Measurements from ENCODE around the gene CHCT1.

DNA sequence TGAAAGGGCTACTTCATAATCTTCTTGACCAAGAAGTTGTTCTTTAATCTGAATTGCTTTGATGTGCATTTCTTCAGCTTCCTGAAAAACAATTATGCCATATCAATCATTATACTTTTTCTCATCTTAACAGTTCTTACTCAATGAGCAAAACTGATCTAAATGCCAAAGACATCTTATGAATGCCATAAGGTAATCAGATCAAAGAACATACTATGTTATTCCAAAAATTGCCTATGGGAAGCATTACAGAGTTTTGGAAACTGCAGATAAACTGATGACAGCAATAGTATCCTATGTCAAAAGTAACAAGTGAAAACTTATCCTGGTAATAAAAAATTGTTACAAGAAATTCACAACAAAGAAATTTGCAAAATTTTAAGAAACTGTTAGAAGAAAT, 29.7 kb downstream of the CHCT1 start:
- TF ChIP-seq, protein P1, sequence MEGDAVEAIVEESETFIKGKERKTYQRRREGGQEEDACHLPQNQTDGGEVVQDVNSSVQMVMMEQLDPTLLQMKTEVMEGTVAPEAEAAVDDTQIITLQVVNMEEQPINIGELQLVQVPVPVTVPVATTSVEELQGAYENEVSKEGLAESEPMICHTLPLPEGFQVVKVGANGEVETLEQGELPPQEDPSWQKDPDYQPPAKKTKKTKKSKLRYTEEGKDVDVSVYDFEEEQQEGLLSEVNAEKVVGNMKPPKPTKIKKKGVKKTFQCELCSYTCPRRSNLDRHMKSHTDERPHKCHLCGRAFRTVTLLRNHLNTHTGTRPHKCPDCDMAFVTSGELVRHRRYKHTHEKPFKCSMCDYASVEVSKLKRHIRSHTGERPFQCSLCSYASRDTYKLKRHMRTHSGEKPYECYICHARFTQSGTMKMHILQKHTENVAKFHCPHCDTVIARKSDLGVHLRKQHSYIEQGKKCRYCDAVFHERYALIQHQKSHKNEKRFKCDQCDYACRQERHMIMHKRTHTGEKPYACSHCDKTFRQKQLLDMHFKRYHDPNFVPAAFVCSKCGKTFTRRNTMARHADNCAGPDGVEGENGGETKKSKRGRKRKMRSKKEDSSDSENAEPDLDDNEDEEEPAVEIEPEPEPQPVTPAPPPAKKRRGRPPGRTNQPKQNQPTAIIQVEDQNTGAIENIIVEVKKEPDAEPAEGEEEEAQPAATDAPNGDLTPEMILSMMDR (IDR thresholded peaks at IDR 0.05), result no peak
- TF ChIP-seq EZH2 (IDR thresholded peaks at IDR 0.05; ENCODE audit: borderline replicate concordance, insufficient read depth, low read depth, low read length, poor library complexity, severe bottlenecking), result no peak
